ENCODE data around the gene EHD4.

- TF ChIP-seq CTCF (IDR thresholded peaks at IDR 0.05; ENCODE audit: low read depth, low read length) (no peak), EZH2phosphoT487 (IDR thresholded peaks at IDR 0.05; ENCODE audit: low read depth) (no peak)
These were observed 39.0 kb downstream of the EHD4 start for GRCh38 chr15:41933326-41933725.
